Esophagus muscularis mucosa (tissue), 3 donors: Measurements from ENCODE around the gene AKAP6.

Experiments used
- CTCF ChIP-seq, 3 experiments: fragments of 200-600 bp in 2 of 3; fragments of 450-650 bp in 1 of 3; sonication (generic) in 2 of 3; IDR thresholded peaks; one replicate each; pipeline ENCODE4 v1.5.1; 2017 to 2019; ENCODE audit warnings: antibody characterized with exemption in 3 of 3, mild to moderate bottlenecking in 2 of 3, moderate library complexity in 1 of 3
- POLR2A ChIP-seq: fragments of 450-650 bp; IDR thresholded peaks from one replicate; pipeline ENCODE4 v1.6.1; 2017; ENCODE audit warnings: antibody characterized with exemption, moderate library complexity, mild to moderate bottlenecking, low read depth

GRCh38 chr14:32419429-32419828, 90.3 kb downstream of the AKAP6 start:
- no peak for TF ChIP-seq CTCF (IDR thresholded peaks at IDR 0.05)
- TF ChIP-seq POLR2A: no peak
